OCI-LY3 (cell line): ENCODE measurements around the gene PAN3.

Experiments
- H2AFZ ChIP-seq: fragments of 200-600, 300-600 bp; shearing (Covaris generic); 2 replicates; pipeline ENCODE4 v1.6.0; 2014; ENCODE audit warnings: antibody characterized with exemption, low read depth, low read length
- H3K27ac ChIP-seq: fragments of 200-600, 300-600 bp; sonication (generic); 2 replicates; pipeline ENCODE4 v1.5.1; 2014; ENCODE audit warnings: mild to moderate bottlenecking, low read length, moderate library complexity, mixed read lengths
- H3K27me3 ChIP-seq: fragments of 200-600, 300-600 bp; sonication (generic); 2 replicates; pipeline ENCODE4 v1.6.1; 2014; ENCODE audit warnings: low read depth, low read length, mixed read lengths
- H3K36me3 ChIP-seq: fragments of 200-600, 300-600 bp; sonication (generic); replicated peaks from 2 replicates; pipeline ENCODE3; 2014; ENCODE audit warnings: low read depth, low read length, mixed read lengths
- H3K4me1 ChIP-seq: fragments of 300-600, 200-600 bp; sonication (generic); 2 replicates; pipeline ENCODE4 v1.6.1; 2014; ENCODE audit warnings: low read length, mixed read lengths
- H3K4me2 ChIP-seq: fragments of 200-600, 300-600 bp; sonication (generic); 2 replicates; pipeline ENCODE4 v1.6.1; 2014; ENCODE audit warnings: low read length, mixed read lengths
- H3K4me3 ChIP-seq: fragments of 300-600, 200-600 bp; sonication (generic); 2 replicates; pipeline ENCODE4 v1.5.1; 2014; ENCODE audit warnings: antibody characterized with exemption, mild to moderate bottlenecking, low read length, moderate library complexity
- H3K79me2 ChIP-seq: fragments of 300-600, 200-600 bp; shearing (Covaris generic); 2 replicates; pipeline ENCODE4 v1.6.1; 2014; ENCODE audit warnings: mild to moderate bottlenecking, low read length, mixed read lengths
- H3K9ac ChIP-seq: fragments of 300-600, 200-600 bp; shearing (Covaris generic); 2 replicates; pipeline ENCODE4 v1.6.0; 2014; ENCODE audit warnings: mild to moderate bottlenecking, low read length, moderate library complexity
- H3K9me3 ChIP-seq: fragments of 200-600, 300-600 bp; shearing (Covaris generic); 2 replicates; pipeline ENCODE4 v1.6.1; 2014; ENCODE audit warnings: low read length, mixed read lengths; ENCODE audit not compliant: insufficient read depth
- H4K20me1 ChIP-seq: fragments of 200-600, 300-600 bp; sonication (generic); 2 replicates; pipeline ENCODE4 v1.6.1; 2016; ENCODE audit warnings: low read length, mixed read lengths; ENCODE audit not compliant: insufficient read depth
- EZH2phosphoT487 ChIP-seq: fragments of 200-600 bp; shearing (Covaris generic); IDR thresholded peaks from 2 replicates; pipeline ENCODE4 v1.6.1; 2018; ENCODE audit warnings: antibody characterized with exemption, mixed run types, low read depth
- TF ChIP-seq, protein P1 (sequence below): fragments of 200-600, 300-600 bp; sonication (generic); IDR thresholded peaks from 2 replicates; pipeline ENCODE4 v1.5.1; 2014; ENCODE audit warnings: antibody characterized with exemption, low read length, low read depth

Gene PAN3

DNA sequence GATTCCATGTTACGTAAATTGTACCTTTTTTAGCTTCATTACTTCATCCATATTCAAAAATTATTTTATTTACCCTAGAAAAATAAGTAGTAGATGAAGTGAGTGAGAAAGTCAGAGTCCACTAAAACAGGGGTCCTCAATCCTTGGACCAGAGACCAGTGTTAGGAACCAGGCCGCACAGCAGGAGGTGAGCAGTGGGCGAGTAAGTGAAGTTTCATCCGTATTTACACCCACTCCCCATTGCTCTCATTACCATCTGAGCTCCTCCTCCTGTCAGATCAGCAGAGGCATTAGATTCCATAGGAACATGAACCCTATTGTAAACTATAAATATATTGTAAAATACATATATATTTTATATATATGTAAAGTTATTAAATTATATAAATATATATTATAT is 119.0 kb downstream of the PAN3 start:
- no peak for TF ChIP-seq EZH2phosphoT487
- TF ChIP-seq, protein P1, sequence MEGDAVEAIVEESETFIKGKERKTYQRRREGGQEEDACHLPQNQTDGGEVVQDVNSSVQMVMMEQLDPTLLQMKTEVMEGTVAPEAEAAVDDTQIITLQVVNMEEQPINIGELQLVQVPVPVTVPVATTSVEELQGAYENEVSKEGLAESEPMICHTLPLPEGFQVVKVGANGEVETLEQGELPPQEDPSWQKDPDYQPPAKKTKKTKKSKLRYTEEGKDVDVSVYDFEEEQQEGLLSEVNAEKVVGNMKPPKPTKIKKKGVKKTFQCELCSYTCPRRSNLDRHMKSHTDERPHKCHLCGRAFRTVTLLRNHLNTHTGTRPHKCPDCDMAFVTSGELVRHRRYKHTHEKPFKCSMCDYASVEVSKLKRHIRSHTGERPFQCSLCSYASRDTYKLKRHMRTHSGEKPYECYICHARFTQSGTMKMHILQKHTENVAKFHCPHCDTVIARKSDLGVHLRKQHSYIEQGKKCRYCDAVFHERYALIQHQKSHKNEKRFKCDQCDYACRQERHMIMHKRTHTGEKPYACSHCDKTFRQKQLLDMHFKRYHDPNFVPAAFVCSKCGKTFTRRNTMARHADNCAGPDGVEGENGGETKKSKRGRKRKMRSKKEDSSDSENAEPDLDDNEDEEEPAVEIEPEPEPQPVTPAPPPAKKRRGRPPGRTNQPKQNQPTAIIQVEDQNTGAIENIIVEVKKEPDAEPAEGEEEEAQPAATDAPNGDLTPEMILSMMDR = no peak
- no peak overlapping the region for H3K4me2 ChIP-seq
- H3K9me3 ChIP-seq = no peaks in the 10 kb centered on the region
- no peak overlapping the region for H2AFZ ChIP-seq
- no peaks in the 10 kb centered on the region; the same call in 1 of the 2 replicates for H4K20me1 ChIP-seq
- no peak overlapping the region for H3K27ac ChIP-seq
- no peak overlapping the region for H3K4me3 ChIP-seq
- H3K4me1 ChIP-seq = peaks cover 12% of the 10 kb centered on the region
- no peaks in the 10 kb centered on the region for H3K27me3 ChIP-seq
- H3K36me3 ChIP-seq = peaks cover 28% of the 10 kb centered on the region
- no peaks in the 10 kb centered on the region for H3K79me2 ChIP-seq
- H3K9ac ChIP-seq = no peak overlapping the region

DNA sequence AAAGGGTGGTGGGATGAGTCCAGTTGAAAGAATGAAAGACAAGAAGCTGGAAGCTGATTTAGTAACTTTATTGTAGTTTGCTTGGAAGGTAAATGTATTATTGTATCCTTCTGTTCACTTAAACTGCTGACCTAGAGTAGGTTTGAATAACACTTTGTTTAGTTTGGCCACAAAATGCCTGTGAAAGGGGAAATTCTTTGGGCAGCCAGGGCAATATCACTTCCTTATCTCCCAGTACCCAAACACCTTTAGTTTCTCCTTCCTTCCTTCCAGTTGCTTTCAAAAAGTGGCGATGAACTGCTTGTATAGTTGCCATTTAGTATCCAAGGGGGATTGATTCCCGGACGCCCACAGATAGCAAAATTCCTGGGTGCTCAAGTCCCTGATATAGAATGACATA is 120.1 kb downstream of the PAN3 start:
- Histone ChIP-seq H3K79me2 (no peaks in the 10 kb centered on the region), H3K4me2 (no peak overlapping the region), H4K20me1 (no peaks in the 10 kb centered on the region; the same call in 1 of the 2 replicates), H3K4me1 (peaks cover 10% of the 10 kb centered on the region), H3K27me3 (no peaks in the 10 kb centered on the region), H3K4me3 (no peak overlapping the region), H3K27ac (peak overlapping the region; percentile 19; the same call in 1 of the 2 replicates), H3K36me3 (peaks cover 36% of the 10 kb centered on the region), H2AFZ (no peak overlapping the region), H3K9ac (no peak overlapping the region), H3K9me3 (no peaks in the 10 kb centered on the region)
- TF ChIP-seq EZH2phosphoT487 = no peak
- TF ChIP-seq, protein P1 = no peak

DNA sequence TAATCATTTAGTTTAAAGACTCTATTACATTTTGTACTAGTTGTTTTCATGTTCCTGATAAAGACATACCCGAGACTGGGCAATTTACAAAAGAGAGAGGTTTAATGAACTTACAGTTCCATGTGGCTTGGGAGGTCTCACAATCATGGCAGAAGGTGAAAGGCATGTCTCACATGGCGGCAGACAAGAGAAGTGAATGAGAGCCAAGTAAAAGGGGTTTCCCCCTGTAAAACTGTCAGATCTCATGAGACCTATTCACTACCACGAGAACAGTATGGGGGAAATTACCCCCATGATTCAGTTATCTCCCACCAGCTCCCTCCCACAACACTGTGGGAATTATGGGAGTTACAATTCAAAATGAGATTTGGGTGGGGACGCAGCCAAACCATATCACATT is 129.2 kb downstream of the PAN3 start:
- H3K36me3 ChIP-seq = peaks cover 49% of the 10 kb centered on the region
- H3K4me1 ChIP-seq = peaks cover 13% of the 10 kb centered on the region
- no peak overlapping the region for H3K4me2 ChIP-seq
- H3K27ac ChIP-seq = no peak overlapping the region
- no peak overlapping the region for H3K4me3 ChIP-seq
- H4K20me1 ChIP-seq = no peaks in the 10 kb centered on the region
- no peak overlapping the region for H3K9ac ChIP-seq
- H3K27me3 ChIP-seq = no peaks in the 10 kb centered on the region
- no peak overlapping the region for H2AFZ ChIP-seq
- no peaks in the 10 kb centered on the region for H3K79me2 ChIP-seq
- peaks cover 11% of the 10 kb centered on the region for H3K9me3 ChIP-seq
- TF ChIP-seq, protein P1 = no peak
- no peak for TF ChIP-seq EZH2phosphoT487

DNA sequence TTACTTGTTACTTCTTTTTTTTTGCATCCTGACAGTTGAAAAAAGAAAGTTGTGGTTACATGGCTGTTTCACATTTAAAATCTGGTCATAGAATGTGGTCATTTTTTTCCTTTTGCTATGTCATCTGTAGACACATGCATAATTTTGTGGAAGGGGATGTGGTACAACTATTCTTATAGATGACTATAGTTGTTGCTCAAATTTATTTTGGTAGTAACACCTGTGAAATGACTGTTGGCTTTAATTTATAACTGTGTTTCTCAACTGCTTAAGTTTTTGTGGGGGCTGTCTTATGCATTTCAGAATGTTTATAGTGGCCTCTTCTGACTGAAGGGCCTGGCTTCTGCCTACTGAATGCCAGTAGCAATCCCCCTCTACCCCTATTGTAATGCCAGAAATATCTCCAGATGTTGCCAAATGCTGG is 130.5 kb downstream of the PAN3 start:
- Histone ChIP-seq H3K4me3 (no peak overlapping the region), H3K27me3 (no peaks in the 10 kb centered on the region), H4K20me1 (no peaks in the 10 kb centered on the region), H3K79me2 (no peaks in the 10 kb centered on the region), H3K36me3 (peaks cover 44% of the 10 kb centered on the region), H2AFZ (no peak overlapping the region), H3K9ac (no peak overlapping the region), H3K4me2 (peak overlapping the region; percentile 15), H3K4me1 (peaks cover 13% of the 10 kb centered on the region), H3K27ac (0 out of 2 replicates have a peak overlapping the region, but pooled peaks have one; percentile 3), H3K9me3 (peaks cover 11% of the 10 kb centered on the region)
- no peak for TF ChIP-seq EZH2phosphoT487
- TF ChIP-seq, protein P1 = no peak
